Muscle layer of colon (tissue), 2 donors: Measurements from ENCODE around the gene TAS2R9.

ENCODE experiments used
- H3K27ac ChIP-seq: one replicate; pipeline ENCODE4 v1.7.0; 2013; ENCODE audit warnings: low read depth, mild to moderate bottlenecking, low read length, moderate library complexity
- H3K27me3 ChIP-seq, 2 donors: one replicate each; pipeline ENCODE4 v1.7.0; 2013; ENCODE audit warnings: low read length in 2 of 2, mild to moderate bottlenecking in 2 of 2; ENCODE audit not compliant: insufficient read depth in 2 of 2, control insufficient read depth in 1 of 2
- H3K36me3 ChIP-seq: one replicate; pipeline ENCODE4 v1.7.0; 2013; ENCODE audit warnings: mild to moderate bottlenecking, low read length; ENCODE audit not compliant: insufficient read depth
- H3K4me1 ChIP-seq: one replicate; pipeline ENCODE4 v1.7.0; 2013; ENCODE audit warnings: mild to moderate bottlenecking, low read length; ENCODE audit not compliant: insufficient read depth
- H3K4me3 ChIP-seq, 2 donors: one replicate each; pipeline ENCODE4 v1.7.0; 2013; ENCODE audit warnings: low read length in 2 of 2, low read depth in 1 of 2, mild to moderate bottlenecking in 1 of 2, moderate library complexity in 1 of 2
- H3K9ac ChIP-seq: one replicate; pipeline ENCODE4 v1.7.0; 2013; ENCODE audit warnings: low read length
- H3K9me3 ChIP-seq: one replicate; pipeline ENCODE4 v1.7.0; 2013; ENCODE audit warnings: mild to moderate bottlenecking, low read length
- donor health status: abdominal sarcoma.
- donor health status: Adenocarcinoma of cecum.

Gene TAS2R9

GRCh38 chr12:10810068-10810467, at the start of gene TAS2R9:
Gene TAS2R9 (minus strand): TSS chr12:10810168. CDS start chr12:10810075, 93 bp downstream.
- Histone ChIP-seq H3K9me3 (no peaks in the 10 kb centered on the region), H3K27ac (no peak within 1 kb of the TSS), H3K4me3 (no peak within 1 kb of the TSS), H3K9ac (no peak within 1 kb of the TSS), H3K27me3 (no peaks in the 10 kb centered on the region), H3K36me3 (no peaks in the 10 kb centered on the region), H3K4me1 (no peaks in the 10 kb centered on the region)

- Histone ChIP-seq H3K27ac (no peak overlapping the region), H3K4me1 (no peaks in the 10 kb centered on the region), H3K9ac (no peak overlapping the region), H3K27me3 (no peaks in the 10 kb centered on the region), H3K9me3 (peaks cover 4% of the 10 kb centered on the region), H3K36me3 (no peaks in the 10 kb centered on the region), H3K4me3 (no peak overlapping the region)
Measured at GRCh38 chr12:10855807-10856206, 45.8 kb upstream of the TAS2R9 start.

GRCh38 chr12:10853776-10854175, 43.8 kb upstream of the TAS2R9 start:
- H3K9ac ChIP-seq: no peak overlapping the region
- no peaks in the 10 kb centered on the region for H3K4me1 ChIP-seq
- H3K27ac ChIP-seq: no peak overlapping the region
- H3K4me3 ChIP-seq: no peak overlapping the region
- H3K27me3 ChIP-seq: no peaks in the 10 kb centered on the region
- peaks cover 4% of the 10 kb centered on the region for H3K9me3 ChIP-seq
- H3K36me3 ChIP-seq: no peaks in the 10 kb centered on the region

- Histone ChIP-seq H3K27ac (no peak overlapping the region), H3K9me3 (peaks cover 4% of the 10 kb centered on the region), H3K36me3 (no peaks in the 10 kb centered on the region), H3K9ac (no peak overlapping the region), H3K27me3 (no peaks in the 10 kb centered on the region), H3K4me1 (no peaks in the 10 kb centered on the region), H3K4me3 (no peak overlapping the region)
Measured at GRCh38 chr12:10851243-10851858, 41.4 kb upstream of the TAS2R9 start.

DNA sequence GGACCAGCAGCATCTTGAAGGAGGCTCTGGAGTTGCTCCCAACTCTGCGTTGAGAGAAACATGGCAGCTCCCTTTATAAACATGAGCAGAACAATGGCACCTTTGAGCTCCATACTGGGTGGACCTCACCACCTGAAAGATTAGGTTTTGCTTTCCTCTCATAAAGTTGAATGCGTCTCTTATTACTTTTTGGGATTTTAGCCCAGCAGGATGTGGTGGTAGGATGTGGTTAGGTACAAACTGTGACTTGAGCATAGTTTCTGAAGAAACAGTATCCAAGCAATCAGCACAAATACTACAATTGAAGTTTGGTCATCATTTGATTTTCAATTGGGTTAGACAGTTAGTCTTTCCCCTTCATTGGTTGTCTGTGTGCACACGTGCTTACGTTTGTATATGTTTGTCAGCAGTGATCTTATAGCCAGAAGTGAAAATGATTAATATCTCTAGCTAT, 39.5 kb upstream of the TAS2R9 start, which contains the start of gene PRR4:
Gene PRR4 (minus strand): TSS at position 51 of the 454 bp plus-strand sequence. CDS start 38 bp downstream, at position 13.
- Histone ChIP-seq H3K27me3 (no peaks in the 10 kb centered on the region), H3K36me3 (no peaks in the 10 kb centered on the region), H3K9me3 (no peaks in the 10 kb centered on the region), H3K4me3 (no peak within 1 kb of the TSS), H3K9ac (no peak within 1 kb of the TSS), H3K4me1 (no peaks in the 10 kb centered on the region), H3K27ac (no peak within 1 kb of the TSS)

DNA sequence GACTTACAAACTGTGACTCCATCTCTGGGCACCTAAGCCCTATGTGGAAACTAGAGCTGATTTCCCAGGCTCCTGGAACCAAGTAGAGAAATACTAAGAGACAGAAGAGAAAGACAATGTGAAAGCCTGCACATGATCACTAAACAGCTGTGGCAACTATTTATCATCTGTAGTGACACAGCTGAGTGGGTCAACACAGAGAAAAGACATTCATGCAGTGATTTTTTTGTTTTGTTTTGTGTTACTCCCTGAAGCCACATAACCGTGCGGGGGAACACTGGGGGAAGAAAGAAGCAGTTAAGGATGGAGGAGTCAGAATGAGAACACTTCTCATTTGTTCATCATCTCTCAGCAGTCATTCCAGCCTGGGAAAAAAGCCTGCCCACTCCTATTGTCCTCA, 37.8 kb upstream of the TAS2R9 start:
- H3K27ac ChIP-seq: no peak overlapping the region
- no peaks in the 10 kb centered on the region for H3K27me3 ChIP-seq
- H3K4me3 ChIP-seq: no peak overlapping the region
- H3K4me1 ChIP-seq: no peaks in the 10 kb centered on the region
- no peaks in the 10 kb centered on the region for H3K9me3 ChIP-seq
- no peaks in the 10 kb centered on the region for H3K36me3 ChIP-seq
- H3K9ac ChIP-seq: no peak overlapping the region

- Histone ChIP-seq H3K27me3 (no peaks in the 10 kb centered on the region), H3K9ac (no peak overlapping the region)
Measured at GRCh38 chr12:10842862-10843261, 32.9 kb upstream of the TAS2R9 start.

DNA sequence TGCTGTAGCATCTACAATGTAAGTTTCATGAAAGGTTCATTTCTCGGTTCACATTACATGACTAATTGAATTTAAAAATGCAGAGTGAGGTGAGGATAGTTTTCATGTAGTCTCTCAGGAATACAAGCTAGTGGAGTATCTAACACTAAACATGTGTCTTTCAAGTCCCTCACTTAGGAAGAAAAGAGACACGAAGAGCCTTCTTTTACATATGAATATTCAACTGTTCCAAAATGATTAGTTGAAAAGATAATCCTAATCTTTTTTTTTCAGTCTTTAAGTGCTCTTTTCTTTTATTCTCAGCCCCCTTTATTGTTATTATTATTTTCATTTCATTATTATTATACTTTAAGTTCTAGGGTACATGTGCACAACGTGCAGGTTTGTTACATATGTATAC, 28.5 kb upstream of the TAS2R9 start:
- H3K9me3 ChIP-seq: no peaks in the 10 kb centered on the region
- H3K27ac ChIP-seq: no peak overlapping the region
- no peaks in the 10 kb centered on the region for H3K4me1 ChIP-seq
- H3K9ac ChIP-seq: no peak overlapping the region
- no peaks in the 10 kb centered on the region for H3K27me3 ChIP-seq
- no peak overlapping the region for H3K4me3 ChIP-seq
- H3K36me3 ChIP-seq: no peaks in the 10 kb centered on the region

More at GRCh38 chr12:10842862-10843261, 32.9 kb upstream of the TAS2R9 start:
- no peak overlapping the region for H3K4me3 ChIP-seq
- H3K36me3 ChIP-seq: no peaks in the 10 kb centered on the region
- H3K27ac ChIP-seq: no peak overlapping the region
- H3K4me1 ChIP-seq: no peaks in the 10 kb centered on the region
- no peaks in the 10 kb centered on the region for H3K9me3 ChIP-seq

DNA sequence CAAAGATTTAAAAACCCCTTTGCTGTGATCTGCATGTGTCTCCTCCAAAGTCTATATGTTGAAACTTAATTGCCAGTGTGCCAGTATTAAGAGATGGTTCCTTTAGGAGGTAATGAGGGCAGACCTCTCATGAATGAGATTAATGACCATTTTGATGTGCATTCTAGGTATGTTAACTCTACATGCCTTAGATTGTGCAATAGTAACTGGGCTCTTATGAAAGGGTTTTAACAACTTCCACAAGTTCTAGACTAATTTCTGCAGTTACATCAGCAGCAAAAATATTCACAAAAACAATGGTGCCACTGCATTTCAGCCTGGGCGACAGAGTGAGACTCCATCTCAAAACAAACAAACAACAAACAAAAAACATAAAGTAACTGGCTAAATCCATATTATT, 20.0 kb upstream of the TAS2R9 start:
- Histone ChIP-seq H3K9me3 (no peaks in the 10 kb centered on the region), H3K36me3 (no peaks in the 10 kb centered on the region), H3K4me1 (no peaks in the 10 kb centered on the region), H3K9ac (no peak overlapping the region), H3K27me3 (no peaks in the 10 kb centered on the region), H3K27ac (no peak overlapping the region), H3K4me3 (no peak overlapping the region)

DNA sequence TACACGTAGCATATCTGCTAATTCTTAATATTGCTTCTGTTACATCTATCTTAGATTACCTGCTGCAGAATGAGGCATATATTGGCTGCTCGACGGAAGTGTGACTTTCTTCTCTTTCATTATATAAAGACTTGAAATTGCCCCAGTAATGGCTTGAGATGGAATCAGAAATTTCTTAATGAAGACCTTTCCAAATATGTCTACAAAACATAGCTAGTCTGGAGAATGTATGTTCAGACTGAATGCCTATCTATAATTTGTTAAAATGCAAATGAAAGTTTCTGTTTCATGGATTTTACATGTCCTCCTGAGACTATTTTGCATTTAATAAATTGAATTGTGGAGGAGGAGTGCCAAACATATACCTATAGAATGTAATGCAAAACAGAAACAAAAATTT, 16.3 kb upstream of the TAS2R9 start, which contains the start of gene TAS2R10:
Gene TAS2R10 (minus strand): TSS at position 101 of the 400 bp plus-strand sequence. CDS start 89 bp downstream, at position 12.
- Histone ChIP-seq H3K4me3 (no peak within 1 kb of the TSS), H3K9ac (no peak within 1 kb of the TSS), H3K9me3 (no peaks in the 10 kb centered on the region), H3K27me3 (no peaks in the 10 kb centered on the region), H3K4me1 (no peaks in the 10 kb centered on the region), H3K36me3 (no peaks in the 10 kb centered on the region), H3K27ac (no peak within 1 kb of the TSS)

- H3K27me3 ChIP-seq: no peaks in the 10 kb centered on the region
- no peaks in the 10 kb centered on the region for H3K9me3 ChIP-seq
- H3K9ac ChIP-seq: no peak overlapping the region
- H3K36me3 ChIP-seq: no peaks in the 10 kb centered on the region
- H3K4me1 ChIP-seq: no peaks in the 10 kb centered on the region
- no peak overlapping the region for H3K27ac ChIP-seq
- no peak overlapping the region for H3K4me3 ChIP-seq
Measured at GRCh38 chr12:10824957-10825356, 15.0 kb upstream of the TAS2R9 start.
